HCT116 (cell line): ENCODE results near the gene GATB. TPM values are rescaled to one million over a fixed set of nuclear protein-coding genes. Genes with fewer than 3 reads are reported as not detected.

ENCODE experiments used
- ATAC-seq: fragments of 200-7000 bp; cut with Tn5 transposase; 2 replicates; pipeline ENCODE4 v1.9.1; 2020; ENCODE audit warnings: mild to moderate bottlenecking, moderate library complexity
- BruUV-seq: library from RNA; stranded (reverse); fragments of 400-500 nt; replicated peaks from 2 replicates; lab custom pipeline; 2021; lab: Mats Ljungman, UMichigan
- CTCF ChIA-PET: fragments of 300-600 bp; sonication (Branson Sonifier 250); formaldehyde crosslinking; loops from one replicate; lab custom pipeline; 2021; ENCODE audit warnings: antibody characterized with exemption; lab: Charles Lee
- POLR2A ChIA-PET: fragments of 300-600, 350-600 bp; sonication (Branson Sonifier 250); formaldehyde crosslinking; loops from one replicate; lab custom pipeline; 2021; ENCODE audit warnings: antibody characterized with exemption; lab: Charles Lee
- RAD21 ChIA-PET, 2 experiments: fragments of 300-600 bp; sonication (Branson Sonifier 250); formaldehyde crosslinking; loops; one replicate each; lab custom pipeline; 2023; ENCODE audit warnings: low total read pairs in 2 of 2; ENCODE audit not compliant: uncharacterized antibody in 2 of 2, unreplicated experiment in 2 of 2, low non-redundant PET in 1 of 2; lab: Charles Lee
- DNase-seq: peaks from one replicate; pipeline ENCODE4 v3.0.0-alpha.2; 2010; ENCODE audit warnings: low read depth, low spot score
- H2AFZ ChIP-seq: fragments of 200-600 bp; shearing (Covaris generic), sonication (generic); 2 replicates; pipeline ENCODE4 v1.6.1; 2017; ENCODE audit warnings: low read depth, mixed run types, mixed read lengths, antibody characterized with exemption, low read length; ENCODE audit not compliant: poor library complexity, severe bottlenecking
- H3K27ac ChIP-seq: 2 replicates; pipeline ENCODE4 v1.5.1; 2012; ENCODE audit warnings: low read depth, low read length
- H3K27me3 ChIP-seq: fragments of 200-600 bp; sonication (generic); 2 replicates; pipeline ENCODE4 v1.6.1; 2016; ENCODE audit warnings: mixed run types, low read length, mixed read lengths; ENCODE audit not compliant: insufficient read depth
- H3K36me3 ChIP-seq, 2 experiments: fragments of 200-500 bp in 1 of 2; fragments of 200-600 bp in 1 of 2; sonication (Bioruptor generic) in 1 of 2; sonication (generic) in 1 of 2; 2 replicates each; pipeline versions ENCODE4 v1.5.1 to v1.6.1; 2014 to 2016; ENCODE audit warnings: low read length in 2 of 2, inconsistent platforms in 1 of 2, mixed read lengths in 1 of 2, mixed run types in 1 of 2; ENCODE audit not compliant: insufficient read depth in 2 of 2, control insufficient read depth in 1 of 2
- H3K4me1 ChIP-seq, 2 experiments: fragments of 200-600 bp in 1 of 2; sonication (generic) in 1 of 2; 2 replicates each; pipeline versions ENCODE4 v1.5.1 to v1.6.1; 2012 to 2017; ENCODE audit warnings: low read length in 2 of 2, inconsistent platforms in 1 of 2, mild to moderate bottlenecking in 1 of 2, mixed read lengths in 1 of 2, mixed run types in 1 of 2, moderate library complexity in 1 of 2; ENCODE audit not compliant: insufficient read depth in 2 of 2, control insufficient read depth in 1 of 2
- H3K4me2 ChIP-seq: fragments of 200-600 bp; sonication (generic); 2 replicates; pipeline ENCODE4 v1.6.1; 2017; ENCODE audit warnings: mixed run types, low read length, mixed read lengths
- H3K4me3 ChIP-seq, 2 experiments: fragments of 200-600 bp in 1 of 2; sonication (generic) in 1 of 2; replicated peaks in 1 of 2; 2 replicates each; pipeline ENCODE4 v1.5.1; 2011 to 2016; ENCODE audit warnings: low read length in 2 of 2, control low read depth in 1 of 2, low read depth in 1 of 2, mild to moderate bottlenecking in 1 of 2, mixed read lengths in 1 of 2, mixed run types in 1 of 2
- H3K79me2 ChIP-seq: fragments of 200-600 bp; sonication (generic); 2 replicates; pipeline ENCODE4 v1.6.1; 2017; ENCODE audit warnings: mild to moderate bottlenecking, mixed run types, low read length, moderate library complexity, mixed read lengths; ENCODE audit not compliant: insufficient read depth
- H3K9ac ChIP-seq: fragments of 200-600 bp; sonication (generic); 2 replicates; pipeline ENCODE4 v1.6.1; 2016; ENCODE audit warnings: low read length, mixed read lengths
- H3K9me2 ChIP-seq: fragments of 200-600 bp; sonication (generic), shearing (Covaris generic); 2 replicates; pipeline ENCODE4 v1.6.1; 2017; ENCODE audit warnings: mixed run types, mild to moderate bottlenecking, moderate library complexity; ENCODE audit not compliant: insufficient read depth
- H3K9me3 ChIP-seq, 2 experiments: fragments of 200-500 bp in 1 of 2; fragments of 200-600 bp in 1 of 2; sonication (Bioruptor generic) in 1 of 2; sonication (generic) in 1 of 2; 2 replicates each; pipeline ENCODE4 v1.6.1; 2014 to 2017; ENCODE audit warnings: low read length in 2 of 2, mixed read lengths in 2 of 2, inconsistent platforms in 1 of 2, low read depth in 1 of 2, mild to moderate bottlenecking in 1 of 2, mixed run types in 1 of 2, moderate library complexity in 1 of 2; ENCODE audit not compliant: control insufficient read depth in 1 of 2, insufficient read depth in 1 of 2
- H4K20me1 ChIP-seq: fragments of 200-600 bp; sonication (generic), shearing (Covaris generic); 2 replicates; pipeline ENCODE4 v1.6.1; 2017; ENCODE audit warnings: mixed run types, mild to moderate bottlenecking, moderate library complexity; ENCODE audit not compliant: insufficient read depth
- CEBPB ChIP-seq: IDR thresholded peaks from 2 replicates; pipeline ENCODE4 v1.6.1; 2012; ENCODE audit warnings: low read depth
- EGR1 ChIP-seq: IDR thresholded peaks from 2 replicates; pipeline ENCODE4 v1.6.1; 2012; ENCODE audit warnings: low read depth
- ELF1 ChIP-seq: IDR thresholded peaks from 2 replicates; pipeline ENCODE4 v1.6.1; 2012; ENCODE audit warnings: low read depth, borderline replicate concordance
- EZH2 ChIP-seq: fragments of 200-600 bp; sonication (generic); IDR thresholded peaks from 2 replicates; pipeline ENCODE4 v1.6.1; 2017; ENCODE audit warnings: antibody characterized with exemption, mixed run types
- EZH2phosphoT487 ChIP-seq: fragments of 200-600 bp; IDR thresholded peaks from 2 replicates; pipeline ENCODE4 v1.6.1; 2018; ENCODE audit warnings: antibody characterized with exemption, borderline replicate concordance
- FOSL1 ChIP-seq: IDR thresholded peaks from 2 replicates; pipeline ENCODE4 v1.6.1; 2012; ENCODE audit warnings: low read depth
- JUND ChIP-seq: IDR thresholded peaks from 2 replicates; pipeline ENCODE4 v1.6.1; 2012
- MAX ChIP-seq: IDR thresholded peaks from 2 replicates; pipeline ENCODE4 v1.6.1; 2012
- POLR2A ChIP-seq: IDR thresholded peaks from 2 replicates; pipeline ENCODE4 v1.7.0; 2011; ENCODE audit warnings: borderline replicate concordance; ENCODE audit not compliant: insufficient read depth, insufficient read length; ENCODE audit errors: extremely low read depth
- POLR2AphosphoS5 ChIP-seq: IDR thresholded peaks from 2 replicates; pipeline ENCODE4 v1.6.1; 2011; ENCODE audit warnings: mild to moderate bottlenecking, low read depth, low read length, moderate library complexity
- SIN3A ChIP-seq: IDR thresholded peaks from 2 replicates; pipeline ENCODE4 v1.6.1; 2012; ENCODE audit warnings: low read depth
- SP1 ChIP-seq: IDR thresholded peaks from 2 replicates; pipeline ENCODE4 v1.6.1; 2012; ENCODE audit warnings: low read depth
- TCF7L2 ChIP-seq: IDR thresholded peaks from 2 replicates; pipeline ENCODE4 v1.7.0; 2011; ENCODE audit warnings: borderline replicate concordance, inconsistent platforms; ENCODE audit not compliant: insufficient read depth, insufficient read length; ENCODE audit errors: extremely low read depth
- ZFX ChIP-seq: fragments of 450-650 bp; IDR thresholded peaks from 2 replicates; pipeline ENCODE4 v1.6.1; 2017
- ZNF274 ChIP-seq: fragments of 200-500 bp; sonication (Bioruptor generic); IDR thresholded peaks from 2 replicates; pipeline ENCODE4 v1.6.1; 2014; ENCODE audit warnings: mild to moderate bottlenecking, low read depth, low read length, inconsistent platforms
- intact Hi-C: fragments of 100-400 bp; cut with micrococcal nuclease; formaldehyde crosslinking; loops from 2 replicates; pipeline ENCODE4 v1.10.0; 2022
- total RNA-seq: library from RNA; stranded (reverse); gene quantifications from one replicate; pipeline ENCODE4 v1.2.1, GENCODE V29; 2021; ENCODE audit not compliant: unreplicated experiment
- TF ChIP-seq, protein P1 (sequence below), 3 experiments: fragments of 200-600 bp in 1 of 3; sonication (generic) in 1 of 3; IDR thresholded peaks in 2 of 3; conservative IDR thresholded peaks in 1 of 3; 2 replicates each; pipeline ENCODE4 v1.5.1; 2012 to 2017; ENCODE audit warnings: low read depth in 2 of 3, low read length in 2 of 3, antibody characterized with exemption in 1 of 3, borderline replicate concordance in 1 of 3, control low read depth in 1 of 3, mild to moderate bottlenecking in 1 of 3, mixed read lengths in 1 of 3, mixed run types in 1 of 3, moderate library complexity in 1 of 3; ENCODE audit not compliant: insufficient read depth in 1 of 3
- TF ChIP-seq, protein P2 (sequence below): IDR thresholded peaks from 2 replicates; pipeline ENCODE4 v1.6.1; 2011; ENCODE audit warnings: mild to moderate bottlenecking, low read length, moderate library complexity; ENCODE audit not compliant: insufficient replicate concordance; ENCODE audit errors: extremely low read depth

GATB gene
- total RNA-seq, 1 experiment from 2014 or later, result 29.3 TPM

GRCh38 chr4:151631349-151631748 is 129.5 kb downstream of the GATB start:
- no peaks in the 10 kb centered on the region for H3K9me2 ChIP-seq
- H3K36me3 ChIP-seq, result no peaks in the 10 kb centered on the region
- CTCF ChIA-PET, result no interaction called here
- H4K20me1 ChIP-seq, result no peaks in the 10 kb centered on the region
- H3K79me2 ChIP-seq, result no peaks in the 10 kb centered on the region
- POLR2A ChIA-PET, result no interaction called here
- intact Hi-C loops, result no loop called here
- H3K9me3 ChIP-seq, result no peaks in the 10 kb centered on the region
- TF ChIP-seq ZFX, result no peak
- TF ChIP-seq EGR1, result no peak
- TF ChIP-seq ZNF274, result no peak
- TF ChIP-seq SP1, result no peak
- no peak for TF ChIP-seq POLR2A
- TF ChIP-seq CEBPB, result no peak
- no peak for TF ChIP-seq EZH2phosphoT487
- TF ChIP-seq, protein P1, sequence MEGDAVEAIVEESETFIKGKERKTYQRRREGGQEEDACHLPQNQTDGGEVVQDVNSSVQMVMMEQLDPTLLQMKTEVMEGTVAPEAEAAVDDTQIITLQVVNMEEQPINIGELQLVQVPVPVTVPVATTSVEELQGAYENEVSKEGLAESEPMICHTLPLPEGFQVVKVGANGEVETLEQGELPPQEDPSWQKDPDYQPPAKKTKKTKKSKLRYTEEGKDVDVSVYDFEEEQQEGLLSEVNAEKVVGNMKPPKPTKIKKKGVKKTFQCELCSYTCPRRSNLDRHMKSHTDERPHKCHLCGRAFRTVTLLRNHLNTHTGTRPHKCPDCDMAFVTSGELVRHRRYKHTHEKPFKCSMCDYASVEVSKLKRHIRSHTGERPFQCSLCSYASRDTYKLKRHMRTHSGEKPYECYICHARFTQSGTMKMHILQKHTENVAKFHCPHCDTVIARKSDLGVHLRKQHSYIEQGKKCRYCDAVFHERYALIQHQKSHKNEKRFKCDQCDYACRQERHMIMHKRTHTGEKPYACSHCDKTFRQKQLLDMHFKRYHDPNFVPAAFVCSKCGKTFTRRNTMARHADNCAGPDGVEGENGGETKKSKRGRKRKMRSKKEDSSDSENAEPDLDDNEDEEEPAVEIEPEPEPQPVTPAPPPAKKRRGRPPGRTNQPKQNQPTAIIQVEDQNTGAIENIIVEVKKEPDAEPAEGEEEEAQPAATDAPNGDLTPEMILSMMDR (IDR thresholded peaks at IDR 0.05 in 2 of 3, conservative IDR thresholded peaks at IDR 0.05 in 1 of 3; ENCODE audit: borderline replicate concordance in 1 of 3, insufficient read depth in 1 of 3, low read depth in 2 of 3, low read length in 2 of 3), result no peak
- no peak for TF ChIP-seq MAX
- no peak for TF ChIP-seq SIN3A
- no peak for TF ChIP-seq POLR2AphosphoS5
- no peak for TF ChIP-seq ELF1
- no peak for TF ChIP-seq FOSL1
- TF ChIP-seq, protein P2, sequence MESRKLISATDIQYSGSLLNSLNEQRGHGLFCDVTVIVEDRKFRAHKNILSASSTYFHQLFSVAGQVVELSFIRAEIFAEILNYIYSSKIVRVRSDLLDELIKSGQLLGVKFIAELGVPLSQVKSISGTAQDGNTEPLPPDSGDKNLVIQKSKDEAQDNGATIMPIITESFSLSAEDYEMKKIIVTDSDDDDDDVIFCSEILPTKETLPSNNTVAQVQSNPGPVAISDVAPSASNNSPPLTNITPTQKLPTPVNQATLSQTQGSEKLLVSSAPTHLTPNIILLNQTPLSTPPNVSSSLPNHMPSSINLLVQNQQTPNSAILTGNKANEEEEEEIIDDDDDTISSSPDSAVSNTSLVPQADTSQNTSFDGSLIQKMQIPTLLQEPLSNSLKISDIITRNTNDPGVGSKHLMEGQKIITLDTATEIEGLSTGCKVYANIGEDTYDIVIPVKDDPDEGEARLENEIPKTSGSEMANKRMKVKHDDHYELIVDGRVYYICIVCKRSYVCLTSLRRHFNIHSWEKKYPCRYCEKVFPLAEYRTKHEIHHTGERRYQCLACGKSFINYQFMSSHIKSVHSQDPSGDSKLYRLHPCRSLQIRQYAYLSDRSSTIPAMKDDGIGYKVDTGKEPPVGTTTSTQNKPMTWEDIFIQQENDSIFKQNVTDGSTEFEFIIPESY, result no peak
- TF ChIP-seq JUND, result no peak
- TF ChIP-seq TCF7L2, result no peak
- TF ChIP-seq EZH2, result no peak
- H3K4me1 ChIP-seq, result no peaks in the 10 kb centered on the region
- H3K4me3 ChIP-seq, result no peak overlapping the region
- no peak overlapping the region for H3K4me2 ChIP-seq
- DNase-seq, result no peak
- RAD21 ChIA-PET, result no interaction called here
- ATAC-seq, result no peak
- no peak overlapping the region for H3K9ac ChIP-seq
- no peak overlapping the region for H2AFZ ChIP-seq
- H3K27ac ChIP-seq, result no peak overlapping the region
- H3K27me3 ChIP-seq, result no peaks in the 10 kb centered on the region
- no TSS peak for BruUV-seq
